WERI-Rb-1 (cell line): ENCODE results near the gene FSTL4.

Source experiments
- DNase-seq: peaks from one replicate; pipeline ENCODE4 v3.0.0-alpha.2; 2020
- H3K27ac ChIP-seq: fragments of 250-450 bp; sonication (Bioruptor Pico); 2 replicates; pipeline ENCODE4 v1.5.1; 2020; ENCODE audit warnings: mild to moderate bottlenecking, moderate library complexity
- H3K27me3 ChIP-seq: fragments of 250-450 bp; sonication (Bioruptor Pico); 2 replicates; pipeline ENCODE4 v1.5.1; 2021; ENCODE audit warnings: mild to moderate bottlenecking, low read depth, moderate library complexity; ENCODE audit not compliant: insufficient read depth, severe bottlenecking
- H3K36me3 ChIP-seq: fragments of 250-450 bp; sonication (Bioruptor Pico); 2 replicates; pipeline ENCODE4 v1.5.1; 2020; ENCODE audit warnings: mild to moderate bottlenecking, moderate library complexity
- H3K4me3 ChIP-seq: 2 replicates; pipeline ENCODE4 v1.5.1; 2011; ENCODE audit warnings: low read depth, mild to moderate bottlenecking, control low read depth, low read length
- H3K9me3 ChIP-seq: fragments of 250-450 bp; sonication (Bioruptor Pico); 2 replicates; pipeline ENCODE4 v1.5.1; 2021; ENCODE audit warnings: mild to moderate bottlenecking, moderate library complexity; ENCODE audit not compliant: severe bottlenecking
- TF ChIP-seq, protein P1 (sequence below): IDR thresholded peaks from 2 replicates; pipeline ENCODE4 v1.5.1; 2011; ENCODE audit warnings: low read depth, mild to moderate bottlenecking, control low read depth, inconsistent platforms, low read length

The FSTL4 gene

GRCh38 chr5:133612249-133612860 lies at the start of gene FSTL4:
TSS of gene FSTL4 (minus strand) at chr5:133612541.
- H3K36me3 ChIP-seq: no peaks in the 10 kb centered on the region
- H3K27ac ChIP-seq: peak within 1 kb of the TSS; percentile 58
- peak within 1 kb of the TSS; percentile 50 for H3K4me3 ChIP-seq
- no peaks in the 10 kb centered on the region for H3K27me3 ChIP-seq
- no peaks in the 10 kb centered on the region for H3K9me3 ChIP-seq
- peak; percentile 77 for DNase-seq
- TF ChIP-seq, protein P1, sequence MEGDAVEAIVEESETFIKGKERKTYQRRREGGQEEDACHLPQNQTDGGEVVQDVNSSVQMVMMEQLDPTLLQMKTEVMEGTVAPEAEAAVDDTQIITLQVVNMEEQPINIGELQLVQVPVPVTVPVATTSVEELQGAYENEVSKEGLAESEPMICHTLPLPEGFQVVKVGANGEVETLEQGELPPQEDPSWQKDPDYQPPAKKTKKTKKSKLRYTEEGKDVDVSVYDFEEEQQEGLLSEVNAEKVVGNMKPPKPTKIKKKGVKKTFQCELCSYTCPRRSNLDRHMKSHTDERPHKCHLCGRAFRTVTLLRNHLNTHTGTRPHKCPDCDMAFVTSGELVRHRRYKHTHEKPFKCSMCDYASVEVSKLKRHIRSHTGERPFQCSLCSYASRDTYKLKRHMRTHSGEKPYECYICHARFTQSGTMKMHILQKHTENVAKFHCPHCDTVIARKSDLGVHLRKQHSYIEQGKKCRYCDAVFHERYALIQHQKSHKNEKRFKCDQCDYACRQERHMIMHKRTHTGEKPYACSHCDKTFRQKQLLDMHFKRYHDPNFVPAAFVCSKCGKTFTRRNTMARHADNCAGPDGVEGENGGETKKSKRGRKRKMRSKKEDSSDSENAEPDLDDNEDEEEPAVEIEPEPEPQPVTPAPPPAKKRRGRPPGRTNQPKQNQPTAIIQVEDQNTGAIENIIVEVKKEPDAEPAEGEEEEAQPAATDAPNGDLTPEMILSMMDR: peak; percentile 53

- Histone ChIP-seq H3K36me3 (no peaks in the 10 kb centered on the region), H3K9me3 (no peaks in the 10 kb centered on the region), H3K27me3 (no peaks in the 10 kb centered on the region), H3K27ac (no peak overlapping the region), H3K4me3 (no peak overlapping the region)
- TF ChIP-seq, protein P1: no peak
- no peak for DNase-seq
Observed at GRCh38 chr5:133661389-133661788, 49.0 kb upstream of the FSTL4 start.

- TF ChIP-seq, protein P1: no peak
- no peak for DNase-seq
- Histone ChIP-seq H3K36me3 (no peaks in the 10 kb centered on the region), H3K9me3 (no peaks in the 10 kb centered on the region), H3K27ac (no peak overlapping the region), H3K27me3 (no peaks in the 10 kb centered on the region), H3K4me3 (no peak overlapping the region)
Observed at GRCh38 chr5:133658327-133658726, 46.0 kb upstream of the FSTL4 start.

GRCh38 chr5:133657036-133657435 lies 44.7 kb upstream of the FSTL4 start:
- Histone ChIP-seq H3K36me3 (no peaks in the 10 kb centered on the region), H3K4me3 (no peak overlapping the region), H3K27me3 (no peaks in the 10 kb centered on the region), H3K27ac (no peak overlapping the region), H3K9me3 (no peaks in the 10 kb centered on the region)
- DNase-seq: no peak
- TF ChIP-seq, protein P1: no peak

DNA sequence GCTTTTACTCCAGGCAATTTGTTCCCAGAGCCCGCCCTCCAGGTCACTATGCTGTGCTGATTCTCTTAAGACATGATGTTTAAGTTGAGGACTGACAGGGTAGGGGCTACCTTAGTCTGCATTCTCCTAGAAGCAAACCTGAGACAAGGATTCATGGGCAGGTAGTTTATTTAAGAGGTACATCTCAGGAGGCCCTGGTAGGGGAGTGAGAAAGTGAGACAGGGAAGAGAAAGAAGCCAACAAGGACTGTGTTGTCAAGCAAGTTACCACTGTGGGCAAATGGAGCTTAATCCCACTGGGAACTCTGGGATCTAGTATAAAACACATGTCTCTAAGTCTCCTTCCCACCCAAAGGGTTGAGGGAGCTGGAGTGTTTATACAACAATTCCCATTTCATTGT lies 43.6 kb upstream of the FSTL4 start:
- H3K27ac ChIP-seq: no peak overlapping the region
- no peak for DNase-seq
- no peak overlapping the region for H3K4me3 ChIP-seq
- no peaks in the 10 kb centered on the region for H3K27me3 ChIP-seq
- TF ChIP-seq, protein P1: no peak
- no peaks in the 10 kb centered on the region for H3K36me3 ChIP-seq
- H3K9me3 ChIP-seq: no peaks in the 10 kb centered on the region

DNA sequence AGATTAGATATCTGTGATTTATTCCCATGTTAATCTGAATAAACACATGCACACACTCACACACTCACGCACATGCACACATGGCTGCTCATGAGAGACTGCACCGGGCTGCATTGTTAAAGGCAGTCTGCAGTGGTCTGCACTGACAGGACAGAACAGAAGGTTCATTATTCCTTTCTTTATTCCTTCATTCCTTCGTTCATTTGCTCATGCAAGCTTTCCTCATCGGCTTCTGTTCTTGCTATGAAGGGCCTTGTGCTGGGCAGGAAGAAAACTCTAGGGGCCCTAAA lies 41.4 kb upstream of the FSTL4 start:
- TF ChIP-seq, protein P1: no peak
- H3K27me3 ChIP-seq: no peaks in the 10 kb centered on the region
- no peak overlapping the region for H3K4me3 ChIP-seq
- H3K36me3 ChIP-seq: no peaks in the 10 kb centered on the region
- no peaks in the 10 kb centered on the region for H3K9me3 ChIP-seq
- no peak overlapping the region for H3K27ac ChIP-seq
- no peak for DNase-seq
